HG03045 (cell line): ENCODE results near the gene SPTBN1.

Source experiments
- ATAC-seq: cut with Tn5 transposase; IDR thresholded peaks from one replicate; pipeline ENCODE4 v1.9.1; 2021; ENCODE audit warnings: mild to moderate bottlenecking, moderate library complexity; ENCODE audit not compliant: unreplicated experiment

SPTBN1 gene

DNA sequence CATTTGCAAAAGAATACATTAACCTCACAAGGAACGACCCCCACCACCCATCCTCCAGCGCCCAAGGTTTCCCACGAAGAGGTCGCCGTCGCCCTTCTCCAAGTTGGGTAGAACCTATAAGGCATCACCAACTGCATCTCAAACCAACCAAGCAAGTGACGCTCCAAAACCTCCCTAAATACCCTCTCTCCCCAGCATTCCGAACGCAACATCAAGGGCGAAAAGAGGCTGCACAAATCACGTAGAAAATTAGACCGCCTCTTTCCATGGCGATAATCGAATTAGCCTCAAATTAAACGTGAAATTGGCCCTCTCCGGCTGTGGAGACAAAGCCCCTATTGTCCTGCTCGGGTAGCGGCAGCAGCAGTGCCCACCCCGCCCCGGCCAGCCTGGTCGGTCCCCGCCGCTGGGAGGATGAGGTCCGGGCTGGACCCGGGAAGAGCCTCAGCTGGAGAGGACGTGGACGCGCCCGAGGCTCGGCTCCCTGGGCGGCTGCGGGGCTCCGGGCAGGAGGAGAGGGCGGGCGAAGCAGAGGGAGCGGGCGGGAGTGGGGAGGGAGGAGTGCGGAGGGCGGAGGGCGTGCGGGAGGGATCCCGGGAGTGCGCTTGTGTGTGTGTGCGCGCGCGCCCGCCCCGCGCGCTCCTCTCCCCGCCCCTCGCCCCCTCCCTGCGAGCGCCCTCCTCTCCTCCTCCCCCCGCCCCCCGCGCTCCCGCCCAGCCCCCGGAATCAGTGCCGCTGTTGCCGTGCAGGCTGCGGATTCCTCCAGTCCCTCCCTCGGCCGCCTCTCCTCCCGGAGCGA lies at the start of gene SPTBN1:
SPTBN1 (plus strand) TSS at position 765 of the 799 bp plus-strand sequence. CDS start 70,092 bp downstream, outside the sequence.
- ATAC-seq = no peak

DNA sequence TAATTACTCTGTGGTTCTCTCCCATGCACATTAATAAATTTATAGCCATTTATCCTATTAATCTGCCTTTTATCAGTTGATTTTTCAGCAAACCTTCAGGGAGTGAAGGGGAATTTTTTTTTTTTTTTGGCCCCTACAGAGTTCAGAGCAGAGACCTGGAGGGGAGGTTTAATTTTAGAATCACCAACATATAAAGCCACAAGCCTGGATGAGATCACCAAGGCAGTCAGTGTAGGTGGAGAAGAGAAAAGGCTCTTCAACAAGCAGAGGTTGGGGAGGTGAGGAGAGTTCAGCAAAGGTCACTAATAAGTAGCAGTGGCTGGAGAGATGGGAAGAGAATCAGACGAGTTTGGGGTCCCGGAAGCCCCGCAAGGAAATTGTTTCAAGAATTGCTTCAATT lies 48.4 kb upstream of the SPTBN1 start:
- ATAC-seq = no peak

DNA sequence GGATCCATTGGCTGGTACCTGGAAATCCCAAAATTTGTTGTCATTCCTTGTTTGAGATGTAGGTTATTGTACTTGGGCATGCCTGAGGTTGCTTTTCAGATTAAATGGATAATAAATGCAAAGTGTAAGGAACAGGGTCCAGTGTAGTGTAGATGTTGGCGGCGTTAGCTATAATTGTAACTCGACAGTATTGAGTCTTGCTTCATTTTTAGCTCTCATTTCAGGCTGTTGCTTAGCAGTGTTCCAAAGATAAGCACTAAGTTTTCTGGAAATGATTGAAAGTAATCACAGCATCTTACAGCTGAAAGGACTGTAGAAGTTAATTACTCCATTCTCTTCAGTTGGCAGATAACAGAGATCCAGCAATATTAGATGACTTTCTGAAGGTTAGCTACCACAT lies 47.8 kb upstream of the SPTBN1 start:
- ATAC-seq = no peak

DNA sequence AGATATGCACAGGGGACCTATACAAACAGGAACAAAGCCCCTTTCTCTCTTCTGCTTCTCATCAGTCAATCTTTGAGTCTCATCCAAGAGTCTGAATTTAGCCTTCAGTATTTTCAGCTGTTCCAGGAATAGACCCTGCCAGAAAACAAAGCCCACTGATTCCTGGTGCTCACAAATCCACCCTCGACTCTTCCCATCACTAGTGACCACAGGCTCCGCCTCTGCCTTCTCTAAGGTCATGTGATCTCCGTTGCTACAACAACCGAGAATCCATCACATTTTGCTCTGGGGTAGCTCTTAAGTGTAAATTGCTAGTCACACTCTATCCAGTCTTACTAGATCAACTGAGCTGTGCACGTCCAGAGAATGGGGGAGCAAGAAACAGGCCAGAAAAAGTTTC lies 46.4 kb upstream of the SPTBN1 start:
- ATAC-seq = no peak

DNA sequence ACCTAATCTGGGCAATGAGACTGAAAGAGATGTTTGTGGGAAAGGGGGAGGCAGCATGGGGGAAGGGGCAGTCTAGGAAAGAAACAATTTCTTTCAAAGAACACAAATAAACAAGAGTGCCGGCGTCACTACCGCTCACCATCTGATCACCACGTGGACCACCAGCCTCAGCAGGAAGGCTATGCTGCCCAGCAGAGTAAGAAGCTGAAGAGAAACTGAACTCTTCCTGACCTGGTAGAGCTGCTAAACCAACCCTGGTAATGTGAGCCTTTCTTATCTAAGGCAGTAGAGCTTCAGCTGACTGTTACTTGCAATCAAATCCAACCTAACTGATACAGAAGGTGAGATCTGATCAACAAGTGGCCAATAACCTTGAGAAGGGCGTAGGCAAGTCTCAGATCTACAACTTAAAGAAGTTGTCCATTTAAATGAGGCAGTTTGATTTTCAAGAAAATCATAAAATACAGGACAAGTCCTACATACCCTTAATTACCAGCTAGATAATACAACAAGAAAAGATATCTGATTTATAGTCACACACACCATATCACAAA lies 44.2 kb upstream of the SPTBN1 start:
- ATAC-seq = no peak

DNA sequence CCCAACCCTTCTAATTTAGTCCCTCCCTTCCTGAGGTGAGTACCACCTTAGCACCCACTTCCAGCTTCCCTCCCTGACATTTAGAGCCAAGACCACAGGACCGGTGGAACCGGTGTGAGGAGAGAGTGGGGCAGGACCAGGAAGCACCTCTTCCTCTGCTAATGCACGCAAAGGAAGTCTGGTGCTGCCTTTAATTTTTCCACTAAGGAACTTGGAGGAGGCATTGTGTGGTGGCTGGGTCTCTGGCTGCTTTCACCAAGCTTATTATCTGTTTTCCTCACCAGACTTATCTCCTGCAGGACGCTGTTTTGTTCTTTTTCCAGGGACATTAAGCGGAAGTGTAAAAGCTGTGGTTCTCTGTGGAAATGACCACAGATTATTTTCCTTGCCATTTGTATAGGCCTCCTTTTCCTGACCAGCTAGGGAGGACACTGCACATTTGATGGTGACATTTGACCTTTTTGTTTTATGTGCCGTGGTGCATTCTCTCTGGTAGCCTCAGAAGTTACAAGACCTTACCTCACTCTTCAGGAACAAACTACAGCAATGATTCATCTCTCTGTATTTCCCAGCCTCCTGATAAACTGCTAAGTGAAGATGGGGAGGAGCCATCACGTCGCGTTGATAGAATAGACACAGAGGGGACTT lies 39.8 kb upstream of the SPTBN1 start:
- no peak for ATAC-seq

DNA sequence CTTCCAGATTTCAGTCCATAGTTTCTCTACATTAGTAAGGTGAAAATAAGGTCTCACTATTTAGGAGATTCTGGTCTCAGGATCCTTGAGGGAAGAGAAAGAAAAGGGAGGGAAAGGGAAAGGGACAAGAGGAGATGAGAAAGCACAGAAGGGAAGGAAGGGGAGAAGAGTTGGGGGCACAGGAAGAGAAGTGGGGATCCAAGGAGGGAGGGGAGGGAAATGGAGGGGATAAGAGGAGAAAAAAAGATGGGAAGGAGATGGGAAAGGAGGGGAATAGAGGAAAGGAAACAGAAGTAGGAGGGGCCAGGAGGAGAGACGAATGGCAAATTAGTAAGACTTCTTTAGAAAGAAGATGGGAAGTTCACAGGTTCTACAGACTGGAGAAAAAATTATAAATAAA lies 39.2 kb upstream of the SPTBN1 start:
- no peak for ATAC-seq

DNA sequence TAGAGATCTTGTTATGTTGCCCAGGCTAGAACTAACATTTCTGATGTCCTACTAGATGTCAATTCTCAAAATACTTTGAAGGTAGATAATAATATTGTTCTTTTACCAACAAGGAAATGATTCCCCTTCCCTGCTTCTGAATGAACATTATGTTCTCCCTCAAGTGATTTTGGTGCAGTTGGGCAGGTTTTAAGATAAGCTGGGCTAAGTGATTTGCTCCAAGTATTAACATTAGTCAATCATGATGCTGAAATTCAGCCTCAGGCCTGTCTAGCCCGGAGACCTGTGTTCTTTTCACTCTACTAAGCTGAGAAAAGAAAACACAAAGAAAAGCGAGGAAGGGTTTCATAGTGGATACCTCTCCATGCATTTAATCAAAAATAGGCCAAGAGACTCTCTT lies 38.5 kb upstream of the SPTBN1 start:
- ATAC-seq = no peak

DNA sequence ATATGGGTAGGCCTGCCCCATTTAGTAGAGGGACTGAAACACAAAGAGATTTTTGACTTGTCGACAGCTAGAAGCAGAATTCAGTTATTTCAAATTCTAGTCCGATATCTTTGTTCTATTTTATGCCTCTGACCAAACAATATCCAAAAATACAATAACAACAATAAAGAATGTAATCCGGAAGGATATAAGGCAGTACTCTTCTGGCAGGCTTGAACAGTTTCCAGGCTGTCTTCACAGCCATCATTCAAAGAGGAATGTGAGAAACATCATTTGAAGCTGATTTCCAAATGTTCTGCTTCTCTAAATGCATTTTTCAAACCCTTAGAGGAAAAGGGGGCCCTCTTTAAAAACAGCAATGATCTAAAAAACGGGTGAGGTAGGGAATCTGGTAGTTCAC lies 36.7 kb upstream of the SPTBN1 start:
- ATAC-seq = no peak

DNA sequence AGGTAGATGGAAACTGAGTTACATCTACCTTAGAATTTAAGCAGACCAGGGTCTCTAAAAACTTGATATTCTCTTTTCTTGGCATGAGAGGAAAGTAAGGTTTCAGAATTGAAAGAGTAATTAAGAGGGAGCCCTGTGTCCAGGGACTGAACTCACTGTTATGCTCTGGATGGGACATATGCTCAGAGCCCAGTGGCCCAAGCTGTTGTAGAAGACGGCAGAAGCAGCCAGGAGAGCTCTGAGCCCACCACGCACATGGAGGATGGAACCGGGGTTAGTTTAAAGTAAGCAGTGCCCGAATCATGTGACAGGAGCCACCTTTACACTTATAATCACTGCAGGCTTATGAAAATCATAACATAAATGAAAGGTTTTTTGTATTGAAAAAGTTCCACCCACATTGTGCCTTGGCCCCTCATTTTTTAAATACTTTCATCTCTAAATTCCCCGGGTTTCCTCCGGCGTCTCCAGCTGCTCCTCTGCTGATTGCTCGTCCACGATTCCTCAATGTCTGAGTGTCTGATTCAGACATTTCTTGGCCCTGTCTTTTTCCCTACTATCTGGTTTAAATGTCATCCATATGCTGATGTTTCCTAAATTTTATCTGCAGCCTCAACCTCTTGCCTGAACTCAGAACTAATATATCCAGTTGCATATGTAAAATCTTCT lies 36.1 kb upstream of the SPTBN1 start:
- no peak for ATAC-seq

DNA sequence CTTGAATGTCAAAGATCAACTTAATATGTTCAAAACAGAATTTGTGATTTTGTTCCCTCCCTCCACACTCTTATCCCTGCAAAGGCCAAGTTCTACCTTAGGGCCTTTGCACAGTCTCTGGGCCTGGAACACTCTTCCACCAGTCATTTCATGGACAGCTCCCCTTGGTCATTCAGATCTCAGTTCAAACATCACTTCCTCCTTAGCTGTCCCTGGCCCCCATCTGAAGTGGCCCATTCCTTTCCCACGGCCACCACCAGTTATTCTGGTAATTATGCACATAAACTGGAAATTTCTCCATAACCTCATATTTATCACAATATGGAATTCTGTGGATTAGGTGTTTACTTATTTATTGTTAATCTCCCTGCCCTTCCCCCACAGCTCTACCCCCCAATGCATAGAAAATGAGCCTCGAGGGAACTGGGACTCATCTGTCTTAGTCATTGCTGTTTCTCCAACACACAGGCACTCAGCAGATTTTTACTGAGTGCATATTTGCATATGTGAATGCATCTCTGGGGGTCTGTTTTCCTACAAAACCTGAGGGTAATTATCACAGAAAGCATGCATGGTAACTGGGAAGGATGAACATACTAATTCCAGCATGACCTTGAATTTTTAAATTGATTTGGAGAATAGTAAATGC lies 35.5 kb upstream of the SPTBN1 start:
- ATAC-seq = no peak

DNA sequence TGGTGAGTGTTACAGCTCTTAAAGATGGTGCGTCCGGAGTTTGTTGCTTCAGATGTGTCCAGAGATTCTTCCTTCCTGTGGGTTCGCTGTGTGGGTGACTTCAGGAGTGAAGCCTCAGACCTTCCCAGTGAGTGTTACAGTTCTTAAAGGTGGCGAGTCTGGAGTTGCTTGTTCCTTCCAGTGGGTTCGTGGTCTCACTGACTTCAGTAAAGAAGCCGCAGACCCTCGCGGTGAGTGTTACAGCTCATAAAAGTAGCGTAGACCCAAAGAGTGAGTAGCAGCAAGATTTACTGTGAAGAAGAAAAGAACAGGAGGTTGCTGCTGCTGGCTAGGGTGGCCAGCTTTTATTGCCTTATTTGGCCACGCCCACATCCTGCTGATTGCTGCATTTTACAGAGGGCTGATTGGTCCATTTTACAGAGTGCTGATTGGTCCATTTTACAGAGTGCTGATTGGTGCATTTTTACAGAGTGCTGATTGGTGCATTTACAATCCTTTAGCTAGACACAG lies 34.0 kb upstream of the SPTBN1 start:
- no peak for ATAC-seq

DNA sequence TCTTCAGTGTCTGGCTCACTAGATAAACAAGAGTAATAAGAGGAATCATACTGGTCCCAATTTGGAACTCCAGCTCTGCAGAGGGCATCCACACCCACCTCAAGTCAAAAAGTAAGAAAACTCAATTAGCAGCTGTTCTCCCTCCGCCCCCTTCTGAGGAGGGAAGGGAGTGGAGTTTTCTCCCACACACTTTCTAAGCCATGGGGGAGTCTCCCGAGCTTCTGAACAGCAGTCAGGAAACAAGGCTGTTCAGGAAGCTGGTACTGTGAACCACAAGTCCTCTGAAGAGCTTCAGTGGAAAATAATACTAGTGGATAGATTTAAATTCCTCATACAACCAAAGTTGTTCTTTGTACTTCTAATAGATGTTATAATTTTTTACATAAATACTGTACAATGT lies 32.9 kb upstream of the SPTBN1 start:
- ATAC-seq = no peak

DNA sequence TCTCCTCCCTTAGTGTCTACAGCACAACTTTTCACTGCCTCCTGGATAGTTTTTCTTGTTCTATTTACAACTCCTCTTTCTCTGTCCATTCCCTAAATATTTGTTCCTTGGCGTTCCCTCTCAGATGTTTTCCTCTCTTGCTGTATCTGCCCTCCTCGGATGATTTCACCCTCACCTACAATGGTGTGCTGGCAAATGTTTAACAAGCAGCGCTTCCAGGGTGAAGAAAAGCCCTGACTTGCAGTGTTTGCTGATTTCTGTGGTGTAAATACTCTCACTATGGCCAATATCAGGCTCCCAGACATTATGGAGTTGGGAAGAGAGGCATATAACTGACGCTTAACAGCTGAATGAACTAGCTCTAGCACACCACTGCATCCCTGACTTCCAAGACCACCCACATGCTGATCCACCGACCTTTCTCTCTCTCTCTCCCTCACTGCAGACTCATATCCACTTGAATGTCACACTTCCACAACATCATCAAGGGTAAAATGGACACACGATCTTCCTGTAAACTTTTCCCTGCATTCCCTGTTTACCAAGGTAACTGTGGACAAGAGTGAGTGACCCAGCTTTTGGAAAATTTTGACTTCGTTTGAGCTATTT lies 31.5 kb upstream of the SPTBN1 start:
- ATAC-seq = no peak

DNA sequence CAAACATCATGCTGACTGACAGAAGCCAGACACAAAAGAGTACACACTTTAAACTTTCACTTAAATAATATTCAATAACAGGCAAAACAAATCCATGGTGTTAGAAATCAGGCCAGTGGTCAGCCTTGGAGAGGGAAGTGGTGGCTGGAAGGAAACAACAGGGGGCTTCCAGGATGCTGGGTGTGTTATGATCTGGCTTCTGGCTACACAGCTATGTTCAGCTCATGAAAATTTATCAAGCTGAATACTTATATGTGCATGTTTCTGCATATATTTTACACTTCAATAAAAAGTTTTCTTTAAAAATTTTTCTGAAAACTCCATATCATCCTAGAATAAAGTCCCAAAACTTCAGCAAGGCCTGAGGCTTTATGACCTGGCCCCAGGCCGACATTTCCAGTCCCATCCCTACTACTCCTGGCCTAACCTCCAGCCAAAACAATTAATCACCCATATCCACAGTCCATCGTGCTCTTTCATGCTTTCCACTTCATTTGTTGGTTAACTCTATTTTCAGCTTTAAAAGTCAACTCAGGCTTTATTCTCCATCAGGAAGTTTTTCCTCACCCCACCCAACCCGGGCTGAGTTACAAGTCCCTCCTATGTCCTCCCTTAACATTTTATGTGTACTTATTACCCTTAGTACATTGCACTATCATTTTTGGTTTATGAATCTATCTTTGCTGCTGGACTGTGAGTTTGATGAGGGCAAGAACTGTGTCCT lies 27.9 kb upstream of the SPTBN1 start:
- no peak for ATAC-seq

DNA sequence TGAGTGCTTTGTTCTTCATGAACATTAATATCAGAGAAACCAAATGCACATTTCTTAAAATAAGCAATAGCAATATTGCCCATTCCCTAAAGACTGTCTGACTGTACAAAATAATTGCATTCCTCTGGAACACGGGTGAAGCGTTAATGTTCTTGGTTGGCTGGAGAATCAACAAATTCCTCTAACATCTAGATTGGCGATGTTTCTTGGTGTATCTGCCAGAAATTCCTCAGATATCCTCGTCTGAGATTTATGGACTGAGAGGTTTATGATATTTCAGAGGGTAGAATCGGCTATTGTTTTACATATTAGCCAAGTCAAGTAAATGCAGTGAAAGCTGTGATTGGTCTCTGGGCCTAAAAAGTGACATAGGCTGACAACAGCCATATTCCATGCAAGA lies 27.1 kb upstream of the SPTBN1 start:
- ATAC-seq = no peak

DNA sequence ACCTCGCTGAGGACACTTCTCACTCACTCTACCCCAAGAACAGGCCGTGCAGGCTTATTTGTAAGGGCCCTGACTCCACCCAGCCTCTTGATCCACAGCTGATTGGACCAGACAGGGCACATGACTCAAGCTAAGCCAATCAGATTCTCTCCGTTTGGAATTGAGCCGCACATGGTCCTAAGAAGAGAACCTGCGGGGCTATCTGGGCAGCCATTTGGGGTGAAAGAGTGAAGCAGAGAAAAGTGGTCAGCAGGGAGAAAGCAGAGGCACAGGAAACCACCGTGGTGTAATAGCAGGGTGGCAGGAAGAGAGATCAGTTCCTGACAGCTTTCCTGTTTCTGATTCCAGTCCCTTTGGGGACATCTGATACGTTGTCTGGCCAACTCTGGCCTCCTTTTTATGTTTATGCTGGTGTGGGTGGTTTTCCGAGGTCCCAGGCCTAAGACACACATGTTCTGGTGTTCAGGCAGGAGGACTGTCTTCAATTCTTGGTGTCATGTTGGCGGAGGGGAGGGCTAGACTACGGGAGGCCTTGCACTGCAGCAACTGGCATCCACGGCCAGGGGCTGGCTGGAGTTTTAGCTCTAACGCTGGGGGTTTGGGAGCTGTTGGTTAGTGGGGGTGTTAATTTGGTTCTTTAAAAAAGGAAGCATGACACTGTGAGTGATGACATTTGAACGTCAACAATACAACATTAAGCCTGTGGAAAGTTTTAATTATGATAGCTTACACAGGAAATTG lies 26.1 kb upstream of the SPTBN1 start:
- ATAC-seq = no peak

DNA sequence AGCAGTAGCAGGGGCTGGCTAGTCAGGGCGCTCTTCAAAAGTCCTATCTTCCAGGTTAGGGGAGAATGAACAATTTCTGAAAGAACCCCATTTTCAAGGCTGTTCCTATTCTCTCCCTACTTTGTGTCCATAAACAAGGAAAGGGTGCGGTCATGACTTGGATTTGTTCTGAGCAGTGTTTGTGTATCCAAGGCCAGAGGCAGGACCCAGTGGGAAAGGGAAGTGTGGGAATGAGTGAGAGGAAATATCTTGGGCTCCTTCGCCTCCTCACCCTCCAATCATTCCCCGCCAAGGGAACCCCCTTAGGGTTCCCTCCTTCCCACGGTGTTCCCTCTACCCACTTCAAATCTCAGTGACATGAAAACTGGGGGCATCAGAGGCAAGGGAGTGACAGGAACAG lies 25.5 kb upstream of the SPTBN1 start:
- no peak for ATAC-seq
